Uterus (tissue), 2 donors: ENCODE data around the gene CLPSL2.

Source experiments
- POLR2A ChIP-seq, 2 donors: fragments of 450-650 bp; IDR thresholded peaks; one replicate each; pipeline ENCODE4 v1.6.1; 2016; ENCODE audit warnings: antibody characterized with exemption in 2 of 2, mild to moderate bottlenecking in 1 of 2, moderate library complexity in 1 of 2
- TF ChIP-seq, protein P1 (sequence below), 4 experiments: fragments of 200-600 bp in 2 of 4; fragments of 450-650 bp in 2 of 4; sonication (generic) in 2 of 4; IDR thresholded peaks; one replicate each; pipeline ENCODE4 v1.5.1; 2016 to 2019; ENCODE audit warnings: antibody characterized with exemption in 4 of 4, mild to moderate bottlenecking in 2 of 4, moderate library complexity in 1 of 4

DNA sequence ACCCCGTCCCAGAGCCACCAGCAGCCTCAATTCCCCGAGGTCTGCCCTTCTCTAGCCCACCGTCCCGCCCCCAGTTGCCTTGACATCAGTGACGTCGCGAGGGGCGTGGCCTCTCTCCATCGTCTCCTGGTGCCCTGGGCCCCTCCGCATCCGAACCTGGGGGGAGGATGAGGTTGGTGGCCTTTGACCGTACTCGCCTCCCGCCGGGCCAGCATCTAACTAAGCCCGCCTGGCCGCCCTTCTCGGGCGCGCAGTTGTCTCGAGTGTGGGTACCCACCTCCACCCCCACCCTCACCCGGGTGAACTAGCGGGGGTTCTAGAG lies 45.0 kb upstream of the CLPSL2 start:
- TF ChIP-seq, protein P1, sequence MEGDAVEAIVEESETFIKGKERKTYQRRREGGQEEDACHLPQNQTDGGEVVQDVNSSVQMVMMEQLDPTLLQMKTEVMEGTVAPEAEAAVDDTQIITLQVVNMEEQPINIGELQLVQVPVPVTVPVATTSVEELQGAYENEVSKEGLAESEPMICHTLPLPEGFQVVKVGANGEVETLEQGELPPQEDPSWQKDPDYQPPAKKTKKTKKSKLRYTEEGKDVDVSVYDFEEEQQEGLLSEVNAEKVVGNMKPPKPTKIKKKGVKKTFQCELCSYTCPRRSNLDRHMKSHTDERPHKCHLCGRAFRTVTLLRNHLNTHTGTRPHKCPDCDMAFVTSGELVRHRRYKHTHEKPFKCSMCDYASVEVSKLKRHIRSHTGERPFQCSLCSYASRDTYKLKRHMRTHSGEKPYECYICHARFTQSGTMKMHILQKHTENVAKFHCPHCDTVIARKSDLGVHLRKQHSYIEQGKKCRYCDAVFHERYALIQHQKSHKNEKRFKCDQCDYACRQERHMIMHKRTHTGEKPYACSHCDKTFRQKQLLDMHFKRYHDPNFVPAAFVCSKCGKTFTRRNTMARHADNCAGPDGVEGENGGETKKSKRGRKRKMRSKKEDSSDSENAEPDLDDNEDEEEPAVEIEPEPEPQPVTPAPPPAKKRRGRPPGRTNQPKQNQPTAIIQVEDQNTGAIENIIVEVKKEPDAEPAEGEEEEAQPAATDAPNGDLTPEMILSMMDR (IDR thresholded peaks at IDR 0.05) = no peak
- TF ChIP-seq POLR2A (IDR thresholded peaks at IDR 0.05) = peak; percentile 86 to 92
